DOHH2 (cell line): Measurements from ENCODE around the gene SLIT2.

Source experiments
- CTCF ChIP-seq: fragments of 200-600 bp; sonication (generic); IDR thresholded peaks from one replicate; pipeline ENCODE4 v1.5.1; 2014; ENCODE audit warnings: antibody characterized with exemption, mild to moderate bottlenecking, low read depth, low read length; ENCODE audit not compliant: poor library complexity, severe bottlenecking
- EZH2phosphoT487 ChIP-seq: fragments of 200-600 bp; sonication (generic); IDR thresholded peaks from 2 replicates; pipeline ENCODE4 v1.6.1; 2017; ENCODE audit warnings: borderline replicate concordance, mild to moderate bottlenecking, antibody characterized with exemption, low read length, moderate library complexity, mixed read lengths

DNA sequence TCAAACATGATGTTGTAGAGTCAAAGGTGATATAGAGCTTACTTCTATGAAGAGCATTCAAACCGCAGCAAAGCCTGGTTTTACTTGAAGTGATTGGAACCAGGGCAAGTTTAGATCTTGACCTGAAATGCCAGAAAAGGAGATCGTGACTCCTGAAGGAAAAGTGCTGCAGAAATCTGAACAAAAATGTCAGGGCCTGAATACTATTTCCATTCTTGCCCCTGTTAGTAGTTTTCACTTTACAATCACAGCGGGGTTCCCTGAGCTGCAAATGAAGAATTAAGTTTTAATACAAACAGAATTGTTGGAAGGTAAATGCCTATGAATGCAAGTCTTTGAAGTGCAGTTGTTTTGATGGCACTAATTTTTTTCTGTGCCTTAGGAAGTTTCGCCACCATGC is 4.1 kb downstream of the SLIT2 start:
- TF ChIP-seq CTCF (no peak), EZH2phosphoT487 (no peak)
